ENCODE results near the gene BRSK2. TPM values are rescaled to one million over a fixed set of nuclear protein-coding genes. Genes with fewer than 3 reads are reported as not detected.

The BRSK2 gene
- total RNA-seq, 1 donor from 2014 or later = 7.1 TPM

DNA sequence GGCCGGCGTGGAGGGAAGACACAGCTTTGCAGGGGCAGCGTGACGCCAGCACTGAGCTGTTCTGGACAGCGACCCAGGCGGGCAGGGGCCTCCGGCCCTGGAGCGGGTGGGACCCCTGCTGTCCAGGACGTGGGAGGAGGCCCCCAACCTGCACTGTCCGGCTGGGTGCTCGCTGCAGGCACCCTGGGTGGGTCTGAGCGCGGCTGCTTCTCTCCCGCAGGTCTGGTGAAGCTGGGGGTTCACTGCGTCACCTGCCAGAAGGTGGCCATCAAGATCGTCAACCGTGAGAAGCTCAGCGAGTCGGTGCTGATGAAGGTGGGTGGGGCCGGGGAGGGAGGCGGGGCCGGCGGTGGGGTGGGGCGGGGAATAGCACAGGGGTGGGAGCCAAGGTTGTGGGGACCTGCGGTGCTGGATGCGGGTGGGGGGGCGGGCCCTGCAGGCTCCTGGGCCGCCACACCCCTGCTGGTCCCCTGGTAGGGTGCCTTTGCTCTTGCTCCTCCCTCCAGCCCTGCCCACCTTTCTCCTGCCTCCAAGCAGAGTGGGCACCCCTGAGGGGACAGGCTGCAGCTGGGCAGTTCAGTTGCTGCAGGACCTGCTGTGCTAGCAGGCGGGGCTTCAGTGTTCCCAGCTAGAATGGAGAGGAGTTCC is 46.2 kb downstream of the BRSK2 start:
- Histone ChIP-seq H3K27me3 (ENCODE audit: insufficient read depth, low read length) (no peaks in the 10 kb centered on the region), H3K9me3 (ENCODE audit: insufficient read depth, low read depth, low read length) (no peaks in the 10 kb centered on the region), H3K27ac (ENCODE audit: low read depth, low read length) (no peak overlapping the region), H2AFZ (ENCODE audit: low read depth, low read length) (no peak overlapping the region), H4K20me1 (ENCODE audit: insufficient read depth, low read length) (no peaks in the 10 kb centered on the region), H3K9ac (ENCODE audit: low read length) (no peak overlapping the region), H3K4me1 (ENCODE audit: insufficient read depth, low read length) (no peaks in the 10 kb centered on the region), H3K36me3 (ENCODE audit: insufficient read depth, low read length) (no peaks in the 10 kb centered on the region), H3K4me3 (ENCODE audit: insufficient read depth, low read depth, low read length) (no peak overlapping the region), H3K4me2 (ENCODE audit: low read length) (no peak overlapping the region), H3K79me2 (ENCODE audit: insufficient read depth, low read length) (no peaks in the 10 kb centered on the region)
- H3K4me3 Mint-ChIP-seq (ENCODE audit: unreplicated experiment) = no peak overlapping the region
- FAIRE-seq (no peak), DNase-seq (ENCODE audit: low read depth) (no peak)
- no peak overlapping the region for H3K27ac Mint-ChIP-seq (ENCODE audit: unreplicated experiment)
- H3K27me3 Mint-ChIP-seq (ENCODE audit: low read depth, unreplicated experiment) = no peaks in the 10 kb centered on the region
- H3K4me1 Mint-ChIP-seq (ENCODE audit: low read depth, unreplicated experiment) = peaks cover 2% of the 10 kb centered on the region
- H3K9me3 Mint-ChIP-seq (ENCODE audit: unreplicated experiment) = no peaks in the 10 kb centered on the region
- no peaks in the 10 kb centered on the region for H3K36me3 Mint-ChIP-seq (ENCODE audit: low read depth, unreplicated experiment)
- no peak for TF ChIP-seq EZH2 (IDR thresholded peaks at IDR 0.05; ENCODE audit: insufficient read depth, low read length)
- TF ChIP-seq, protein P1, sequence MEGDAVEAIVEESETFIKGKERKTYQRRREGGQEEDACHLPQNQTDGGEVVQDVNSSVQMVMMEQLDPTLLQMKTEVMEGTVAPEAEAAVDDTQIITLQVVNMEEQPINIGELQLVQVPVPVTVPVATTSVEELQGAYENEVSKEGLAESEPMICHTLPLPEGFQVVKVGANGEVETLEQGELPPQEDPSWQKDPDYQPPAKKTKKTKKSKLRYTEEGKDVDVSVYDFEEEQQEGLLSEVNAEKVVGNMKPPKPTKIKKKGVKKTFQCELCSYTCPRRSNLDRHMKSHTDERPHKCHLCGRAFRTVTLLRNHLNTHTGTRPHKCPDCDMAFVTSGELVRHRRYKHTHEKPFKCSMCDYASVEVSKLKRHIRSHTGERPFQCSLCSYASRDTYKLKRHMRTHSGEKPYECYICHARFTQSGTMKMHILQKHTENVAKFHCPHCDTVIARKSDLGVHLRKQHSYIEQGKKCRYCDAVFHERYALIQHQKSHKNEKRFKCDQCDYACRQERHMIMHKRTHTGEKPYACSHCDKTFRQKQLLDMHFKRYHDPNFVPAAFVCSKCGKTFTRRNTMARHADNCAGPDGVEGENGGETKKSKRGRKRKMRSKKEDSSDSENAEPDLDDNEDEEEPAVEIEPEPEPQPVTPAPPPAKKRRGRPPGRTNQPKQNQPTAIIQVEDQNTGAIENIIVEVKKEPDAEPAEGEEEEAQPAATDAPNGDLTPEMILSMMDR (IDR thresholded peaks at IDR 0.05; ENCODE audit: insufficient read depth, low read depth, low read length) = no peak

DNA sequence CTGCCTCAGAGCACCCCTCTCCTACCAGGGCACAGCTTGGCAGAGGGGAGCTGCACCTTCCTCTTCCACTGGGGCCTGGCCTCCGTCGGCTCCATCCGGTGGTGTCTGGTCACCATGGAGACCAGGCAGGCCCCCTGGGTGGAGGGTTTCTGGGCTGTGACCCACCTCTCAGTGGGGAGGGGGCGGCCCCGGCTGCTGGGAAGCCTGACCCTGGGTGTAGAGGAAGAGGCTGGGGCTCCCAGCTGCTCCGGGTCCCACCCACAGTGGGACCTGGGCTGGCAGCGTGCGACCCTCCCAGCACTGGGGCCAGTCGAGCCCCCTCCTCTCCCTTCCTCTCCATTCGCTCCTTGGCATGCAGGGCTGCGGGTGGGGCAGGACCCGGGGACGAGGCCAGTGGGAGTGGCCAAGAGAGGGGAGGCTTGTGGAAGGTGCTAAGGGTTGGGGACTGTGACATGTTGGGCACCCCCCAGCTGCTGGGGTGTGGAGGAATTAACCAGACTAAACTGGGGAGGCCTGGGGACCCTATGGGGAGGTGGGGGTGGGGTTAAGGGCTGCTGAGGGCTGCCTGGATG is 46.8 kb downstream of the BRSK2 start:
- Histone ChIP-seq H3K9ac (ENCODE audit: low read length) (no peak overlapping the region), H3K4me2 (ENCODE audit: low read length) (no peak overlapping the region), H3K4me1 (ENCODE audit: insufficient read depth, low read length) (no peaks in the 10 kb centered on the region), H3K27me3 (ENCODE audit: insufficient read depth, low read length) (no peaks in the 10 kb centered on the region), H3K36me3 (ENCODE audit: insufficient read depth, low read length) (no peaks in the 10 kb centered on the region), H2AFZ (ENCODE audit: low read depth, low read length) (no peak overlapping the region), H3K79me2 (ENCODE audit: insufficient read depth, low read length) (no peaks in the 10 kb centered on the region), H3K4me3 (ENCODE audit: insufficient read depth, low read depth, low read length) (no peak overlapping the region), H4K20me1 (ENCODE audit: insufficient read depth, low read length) (no peaks in the 10 kb centered on the region), H3K9me3 (ENCODE audit: insufficient read depth, low read depth, low read length) (no peaks in the 10 kb centered on the region), H3K27ac (ENCODE audit: low read depth, low read length) (no peak overlapping the region)
- Mint-ChIP-seq H3K4me1 (ENCODE audit: low read depth, unreplicated experiment) (peaks cover 2% of the 10 kb centered on the region), H3K27ac (ENCODE audit: unreplicated experiment) (no peak overlapping the region), H3K9me3 (ENCODE audit: unreplicated experiment) (no peaks in the 10 kb centered on the region), H3K36me3 (ENCODE audit: low read depth, unreplicated experiment) (no peaks in the 10 kb centered on the region), H3K27me3 (ENCODE audit: low read depth, unreplicated experiment) (no peaks in the 10 kb centered on the region), H3K4me3 (ENCODE audit: unreplicated experiment) (no peak overlapping the region)
- DNase-seq (ENCODE audit: low read depth) = no peak
- TF ChIP-seq EZH2 (IDR thresholded peaks at IDR 0.05; ENCODE audit: insufficient read depth, low read length) = no peak
- TF ChIP-seq, protein P1 (IDR thresholded peaks at IDR 0.05; ENCODE audit: insufficient read depth, low read depth, low read length) = no peak
- FAIRE-seq = no peak

DNA sequence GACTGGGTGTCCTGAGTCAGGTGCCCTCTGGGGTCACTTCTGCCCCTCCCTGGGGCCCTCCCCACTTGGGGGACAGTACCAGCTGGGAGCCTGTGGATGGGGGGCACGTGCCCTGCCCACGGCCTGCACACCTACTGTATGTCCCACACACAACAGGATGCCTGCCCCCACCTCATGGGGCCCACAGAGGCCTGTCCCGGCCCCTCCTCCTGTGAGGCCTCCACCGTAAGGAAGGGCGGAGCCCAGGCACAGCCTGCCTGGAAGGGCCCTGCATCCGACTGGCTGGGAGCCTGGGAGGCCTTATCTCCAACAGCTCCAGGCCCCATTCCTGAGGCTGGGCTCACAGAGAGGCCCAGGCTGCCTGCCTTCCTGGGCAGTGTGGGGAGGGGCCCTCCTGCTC is 47.8 kb downstream of the BRSK2 start:
- Histone ChIP-seq H3K4me3 (ENCODE audit: insufficient read depth, low read depth, low read length) (no peak overlapping the region), H3K4me2 (ENCODE audit: low read length) (no peak overlapping the region), H3K9me3 (ENCODE audit: insufficient read depth, low read depth, low read length) (no peaks in the 10 kb centered on the region), H3K79me2 (ENCODE audit: insufficient read depth, low read length) (no peaks in the 10 kb centered on the region), H3K27me3 (ENCODE audit: insufficient read depth, low read length) (no peaks in the 10 kb centered on the region), H3K36me3 (ENCODE audit: insufficient read depth, low read length) (no peaks in the 10 kb centered on the region), H3K9ac (ENCODE audit: low read length) (no peak overlapping the region), H3K4me1 (ENCODE audit: insufficient read depth, low read length) (no peaks in the 10 kb centered on the region), H2AFZ (ENCODE audit: low read depth, low read length) (no peak overlapping the region), H4K20me1 (ENCODE audit: insufficient read depth, low read length) (no peaks in the 10 kb centered on the region), H3K27ac (ENCODE audit: low read depth, low read length) (no peak overlapping the region)
- no peak for FAIRE-seq
- Mint-ChIP-seq H3K9me3 (ENCODE audit: unreplicated experiment) (no peaks in the 10 kb centered on the region), H3K27me3 (ENCODE audit: low read depth, unreplicated experiment) (no peaks in the 10 kb centered on the region), H3K4me1 (ENCODE audit: low read depth, unreplicated experiment) (peaks cover 2% of the 10 kb centered on the region), H3K36me3 (ENCODE audit: low read depth, unreplicated experiment) (no peaks in the 10 kb centered on the region), H3K4me3 (ENCODE audit: unreplicated experiment) (no peak overlapping the region), H3K27ac (ENCODE audit: unreplicated experiment) (no peak overlapping the region)
- peak; percentile 50 for DNase-seq (ENCODE audit: low read depth)
- TF ChIP-seq, protein P1 (IDR thresholded peaks at IDR 0.05; ENCODE audit: insufficient read depth, low read depth, low read length) = no peak
- TF ChIP-seq EZH2 (IDR thresholded peaks at IDR 0.05; ENCODE audit: insufficient read depth, low read length) = no peak
